PC-3 (cell line): ENCODE results near the gene EPHA7.

Source experiments
- EZH2 ChIP-seq: fragments of 300-600 bp; sonication (generic); IDR thresholded peaks from one replicate; pipeline ENCODE4 v1.6.1; 2017; ENCODE audit warnings: antibody characterized with exemption, mild to moderate bottlenecking, low read length; ENCODE audit not compliant: unreplicated experiment
- EZH2phosphoT487 ChIP-seq: fragments of 300-600 bp; sonication (generic); IDR thresholded peaks from 2 replicates; pipeline ENCODE4 v1.6.1; 2018; ENCODE audit warnings: mild to moderate bottlenecking, antibody characterized with exemption, low read length, borderline replicate concordance
- TF ChIP-seq, protein P1 (sequence below): fragments of 300-600 bp; sonication (generic); conservative IDR thresholded peaks from 2 replicates; pipeline ENCODE4 v1.5.1; 2017; ENCODE audit warnings: antibody characterized with exemption, low read depth, mild to moderate bottlenecking, low read length

DNA sequence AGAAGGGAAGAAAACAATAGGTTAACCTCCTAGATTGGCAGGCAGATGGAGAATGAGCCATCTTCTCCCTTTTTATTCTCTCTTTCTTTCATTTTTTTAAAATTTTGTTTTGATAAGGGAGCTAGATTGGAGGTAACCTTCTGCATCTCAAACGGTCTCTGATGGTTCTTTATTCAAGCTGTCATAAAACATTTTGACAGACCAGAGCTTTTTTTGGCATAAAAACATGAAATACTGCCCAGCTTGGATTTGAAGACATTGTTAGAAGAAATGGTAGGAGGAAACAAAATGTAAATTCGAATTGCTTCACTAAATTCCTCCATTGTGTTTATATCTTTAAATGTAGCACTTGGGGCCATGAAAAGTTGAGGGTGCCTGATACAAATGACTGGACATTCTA is 158.5 kb downstream of the EPHA7 start:
- TF ChIP-seq, protein P1, sequence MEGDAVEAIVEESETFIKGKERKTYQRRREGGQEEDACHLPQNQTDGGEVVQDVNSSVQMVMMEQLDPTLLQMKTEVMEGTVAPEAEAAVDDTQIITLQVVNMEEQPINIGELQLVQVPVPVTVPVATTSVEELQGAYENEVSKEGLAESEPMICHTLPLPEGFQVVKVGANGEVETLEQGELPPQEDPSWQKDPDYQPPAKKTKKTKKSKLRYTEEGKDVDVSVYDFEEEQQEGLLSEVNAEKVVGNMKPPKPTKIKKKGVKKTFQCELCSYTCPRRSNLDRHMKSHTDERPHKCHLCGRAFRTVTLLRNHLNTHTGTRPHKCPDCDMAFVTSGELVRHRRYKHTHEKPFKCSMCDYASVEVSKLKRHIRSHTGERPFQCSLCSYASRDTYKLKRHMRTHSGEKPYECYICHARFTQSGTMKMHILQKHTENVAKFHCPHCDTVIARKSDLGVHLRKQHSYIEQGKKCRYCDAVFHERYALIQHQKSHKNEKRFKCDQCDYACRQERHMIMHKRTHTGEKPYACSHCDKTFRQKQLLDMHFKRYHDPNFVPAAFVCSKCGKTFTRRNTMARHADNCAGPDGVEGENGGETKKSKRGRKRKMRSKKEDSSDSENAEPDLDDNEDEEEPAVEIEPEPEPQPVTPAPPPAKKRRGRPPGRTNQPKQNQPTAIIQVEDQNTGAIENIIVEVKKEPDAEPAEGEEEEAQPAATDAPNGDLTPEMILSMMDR = no peak
- TF ChIP-seq EZH2 (no peak), EZH2phosphoT487 (no peak)
